T-cell (primary cell): ENCODE data around the gene BRD3OS. TPM values are rescaled to one million over a fixed set of nuclear protein-coding genes. Genes with fewer than 3 reads are reported as not detected.

Source experiments
- ATAC-seq, 4 experiments: fragments of 200-7000 bp in 3 of 4; fragments of 150-1000 bp in 1 of 4; cut with Tn5 transposase; replicated peaks in 1 of 4; 1 replicate in 3 of 4; 2 replicates in 1 of 4; pipeline ENCODE4 v1.10.0; 2021; ENCODE audit warnings: moderate library complexity in 3 of 4, mild to moderate bottlenecking in 2 of 4, moderate number of reproducible peaks in 1 of 4
- CTCF ChIA-PET, 2 donors: fragments of 300-600 bp; sonication (Branson Sonifier 250); formaldehyde crosslinking; loops; one replicate each; lab custom pipeline; 2022; ENCODE audit warnings: antibody characterized with exemption in 2 of 2; lab: Charles Lee
- POLR2A ChIA-PET, 2 donors: fragments of 300-600 bp; sonication (Branson Sonifier 250); formaldehyde crosslinking; loops; one replicate each; lab custom pipeline; 2022; ENCODE audit warnings: antibody characterized with exemption in 2 of 2; lab: Charles Lee
- DNase-seq, 35 experiments: peaks; one replicate each; pipeline versions ENCODE4 v3.0.0 to v3.0.0-alpha.2; 2013 to 2023
- H3K27ac ChIP-seq: one replicate; pipeline ENCODE4 v1.5.1; 2013; ENCODE audit warnings: low read length
- H3K27me3 ChIP-seq, 2 experiments: replicated peaks in 1 of 2; 1 replicate in 1 of 2; 2 replicates in 1 of 2; pipeline versions ENCODE4 v1.6.1 to v1.7.0; 2013; ENCODE audit warnings: low read length in 1 of 2, mixed read lengths in 1 of 2; ENCODE audit not compliant: control insufficient read depth in 2 of 2, insufficient read depth in 2 of 2; ENCODE audit errors: extremely low read depth in 1 of 2
- H3K36me3 ChIP-seq, 2 donors: 1 replicate in 1 of 2; 2 replicates in 1 of 2; pipeline versions ENCODE4 v1.6.1 to v1.7.0; 2013; ENCODE audit warnings: low read length in 1 of 2; ENCODE audit not compliant: control insufficient read depth in 2 of 2, insufficient read depth in 1 of 2; ENCODE audit errors: extremely low read depth in 1 of 2
- H3K4me1 ChIP-seq, 2 experiments: 1 replicate in 1 of 2; 2 replicates in 1 of 2; pipeline versions ENCODE4 v1.6.1 to v1.7.0; 2013; ENCODE audit warnings: low read length in 2 of 2, mixed read lengths in 1 of 2; ENCODE audit not compliant: insufficient read depth in 2 of 2, control insufficient read depth in 1 of 2; ENCODE audit errors: extremely low read depth in 1 of 2
- H3K4me3 ChIP-seq, 2 donors: 1 replicate in 1 of 2; 2 replicates in 1 of 2; pipeline versions ENCODE4 v1.5.1 to v1.7.0; 2013; ENCODE audit warnings: mild to moderate bottlenecking in 2 of 2, low read length in 1 of 2, moderate library complexity in 1 of 2; ENCODE audit not compliant: control insufficient read depth in 1 of 2; ENCODE audit errors: extremely low read depth in 1 of 2
- H3K9me3 ChIP-seq: 2 replicates; pipeline ENCODE4 v1.7.0; 2013
- H3K27ac Mint-ChIP-seq, 2 donors: one replicate each; pipeline ENCODE4 v1.8.0; 2020 to 2021; ENCODE audit warnings: mild to moderate bottlenecking in 2 of 2, mixed read lengths in 2 of 2
- H3K27me3 Mint-ChIP-seq, 2 donors: one replicate each; pipeline ENCODE4 v1.8.0; 2021 to 2022; ENCODE audit warnings: mixed read lengths in 2 of 2
- H3K36me3 Mint-ChIP-seq: one replicate; pipeline ENCODE4 v1.8.0; 2021; ENCODE audit warnings: mixed read lengths
- H3K4me1 Mint-ChIP-seq, 3 donors: one replicate each; pipeline ENCODE4 v1.8.0; 2020 to 2022; ENCODE audit warnings: mixed read lengths in 3 of 3, mild to moderate bottlenecking in 1 of 3
- H3K4me3 Mint-ChIP-seq, 3 donors: one replicate each; pipeline ENCODE4 v1.8.0; 2020 to 2022; ENCODE audit warnings: mild to moderate bottlenecking in 3 of 3, mixed read lengths in 3 of 3, moderate library complexity in 3 of 3
- H3K9me3 Mint-ChIP-seq, 3 donors: one replicate each; pipeline ENCODE4 v1.8.0; 2020 to 2022; ENCODE audit warnings: mixed read lengths in 3 of 3
- WGBS: methylation state at CpG from one replicate; pipeline ENCODE4 v1.1.5; 2013; ENCODE audit warnings: missing lambda C conversion rate; ENCODE audit not compliant: insufficient coverage; 5-methylcytosine and 5-hydroxymethylcytosine counted together
- total RNA-seq, 35 experiments: library from RNA in 6 of 35; stranded (reverse) in 6 of 35; fragments of 120-200 nt in 1 of 35; gene quantifications; one replicate each; pipeline versions ENCODE4 v1.2.1 to v1.2.4 and lab custom pipeline; 2013 to 2026

Gene BRD3OS
- total RNA-seq, 5 donors from 2014 or later (not counting 1 experiment from before 2014, with no cell fraction given), result 8.4 to 18.0 (median 16.5) TPM

- Histone ChIP-seq H3K27me3 (no peaks in the 10 kb centered on the region), H3K9me3 (no peaks in the 10 kb centered on the region), H3K4me3 (no peak overlapping the region), H3K4me1 (no peaks in the 10 kb centered on the region), H3K27ac (no peak overlapping the region), H3K36me3 (peaks cover 21 to 44% of the 10 kb centered on the region in 2 donors)
- Mint-ChIP-seq H3K27ac (no peak overlapping the region), H3K27me3 (no peaks in the 10 kb centered on the region), H3K4me3 (no peak overlapping the region), H3K9me3 (peaks cover 0 to under 1% (median under 1%) of the 10 kb centered on the region in 3 donors), H3K4me1 (peaks cover 0 to 7% (median 4%) of the 10 kb centered on the region in 3 donors), H3K36me3 (peaks cover 36% of the 10 kb centered on the region)
- 95% methylated on average over 15 of the region's 40 CpGs for WGBS
- ChIA-PET POLR2A (interaction anchor here in 1 of 2 donors (0.7 kb wide), 1 partner anchor 676 kb away, joined by 6 read pairs; the partner anchor contains the start of genes SURF1 and SURF2), CTCF (interaction anchor here (0.6 to 0.7 kb wide), 4 partner anchors 8 to 1958 kb away, joined by 3 to 8 read pairs (median 3); no protein-coding TSS in a partner anchor)
- DNase-seq (no peak), ATAC-seq (no peak)
Measured at GRCh38 chr9:134032456-134033222, 7.4 kb downstream of the BRD3OS start.

GRCh38 chr9:134033516-134034214 is 8.4 kb downstream of the BRD3OS start:
- Histone ChIP-seq H3K27me3 (no peaks in the 10 kb centered on the region), H3K9me3 (no peaks in the 10 kb centered on the region), H3K27ac (no peak overlapping the region), H3K4me1 (no peaks in the 10 kb centered on the region), H3K36me3 (peaks cover 26 to 44% of the 10 kb centered on the region in 2 donors), H3K4me3 (no peak overlapping the region)
- Mint-ChIP-seq H3K9me3 (peaks cover 0 to 5% (median 5%) of the 10 kb centered on the region in 3 donors), H3K27ac (no peak overlapping the region), H3K4me1 (no peaks in the 10 kb centered on the region), H3K36me3 (peaks cover 46% of the 10 kb centered on the region), H3K27me3 (no peaks in the 10 kb centered on the region), H3K4me3 (no peak overlapping the region)
- DNase-seq (no peak), ATAC-seq (no peak)
- POLR2A ChIA-PET, result no interaction called here
- CTCF ChIA-PET, result interaction anchor here in 1 of 2 donors (0.6 kb wide), 1 partner anchor 9 kb away, joined by 8 read pairs; no protein-coding TSS in a partner anchor
- WGBS, result 98% methylated on average over 17 of the region's 26 CpGs

- no peak for ATAC-seq
- H3K27ac Mint-ChIP-seq, result no peak overlapping the region
- 94% methylated on average over 17 of the region's 19 CpGs for WGBS
- ChIA-PET POLR2A (no interaction called here), CTCF (no interaction called here)
- H3K9me3 Mint-ChIP-seq, result peaks cover 5 to 11% (median 5%) of the 10 kb centered on the region in 3 donors
- Histone ChIP-seq H3K27me3 (no peaks in the 10 kb centered on the region), H3K9me3 (no peaks in the 10 kb centered on the region), H3K36me3 (peaks cover 32 to 51% of the 10 kb centered on the region in 2 donors), H3K4me3 (no peak overlapping the region), H3K4me1 (no peaks in the 10 kb centered on the region), H3K27ac (no peak overlapping the region)
- no peaks in the 10 kb centered on the region for H3K27me3 Mint-ChIP-seq
- DNase-seq, result no peak
- H3K4me1 Mint-ChIP-seq, result no peaks in the 10 kb centered on the region
- H3K4me3 Mint-ChIP-seq, result no peak overlapping the region
- H3K36me3 Mint-ChIP-seq, result peaks cover 53% of the 10 kb centered on the region
Measured at GRCh38 chr9:134034215-134035040, 9.1 kb downstream of the BRD3OS start.

- POLR2A ChIA-PET, result no interaction called here
- DNase-seq, result no peak
- Mint-ChIP-seq H3K4me3 (no peak overlapping the region), H3K36me3 (peaks cover 62% of the 10 kb centered on the region), H3K4me1 (no peaks in the 10 kb centered on the region), H3K27ac (no peak overlapping the region), H3K27me3 (no peaks in the 10 kb centered on the region), H3K9me3 (peaks cover 5 to 14% (median 6%) of the 10 kb centered on the region in 3 donors)
- CTCF ChIA-PET, result no interaction called here
- no peaks in the 10 kb centered on the region for H3K4me1 ChIP-seq
- WGBS, result 97% methylated on average over 22 of the region's 28 CpGs
- no peaks in the 10 kb centered on the region for H3K27me3 ChIP-seq
- H3K9me3 ChIP-seq, result no peaks in the 10 kb centered on the region
- H3K27ac ChIP-seq, result no peak overlapping the region
- ATAC-seq, result no peak
- H3K36me3 ChIP-seq, result peaks cover 38 to 58% of the 10 kb centered on the region in 2 donors
- H3K4me3 ChIP-seq, result no peak overlapping the region
Measured at GRCh38 chr9:134035041-134036039, 10.1 kb downstream of the BRD3OS start.

GRCh38 chr9:134036130-134036529 is 10.8 kb downstream of the BRD3OS start:
- H3K9me3 ChIP-seq, result no peaks in the 10 kb centered on the region
- no peaks in the 10 kb centered on the region for H3K4me1 ChIP-seq
- peaks cover 65% of the 10 kb centered on the region for H3K36me3 Mint-ChIP-seq
- H3K4me1 Mint-ChIP-seq, result no peaks in the 10 kb centered on the region
- no peak for ATAC-seq
- H3K36me3 ChIP-seq, result peaks cover 40 to 54% of the 10 kb centered on the region in 2 donors
- H3K9me3 Mint-ChIP-seq, result peaks cover 5 to 14% (median 6%) of the 10 kb centered on the region in 3 donors
- CTCF ChIA-PET, result no interaction called here
- H3K4me3 Mint-ChIP-seq, result no peak overlapping the region
- POLR2A ChIA-PET, result no interaction called here
- no peaks in the 10 kb centered on the region for H3K27me3 ChIP-seq
- DNase-seq, result no peak
- H3K27ac ChIP-seq, result no peak overlapping the region
- WGBS, result 98% methylated on average over 10 of the region's 16 CpGs
- H3K27ac Mint-ChIP-seq, result no peak overlapping the region
- no peaks in the 10 kb centered on the region for H3K27me3 Mint-ChIP-seq
- no peak overlapping the region for H3K4me3 ChIP-seq
